Measurements from ENCODE around the gene MKNK1. TPM values are rescaled to one million over a fixed set of nuclear protein-coding genes. Genes with fewer than 3 reads are reported as not detected.

The MKNK1 gene
- total RNA-seq, 1 donor from 2014 or later, result 28.0 TPM

DNA sequence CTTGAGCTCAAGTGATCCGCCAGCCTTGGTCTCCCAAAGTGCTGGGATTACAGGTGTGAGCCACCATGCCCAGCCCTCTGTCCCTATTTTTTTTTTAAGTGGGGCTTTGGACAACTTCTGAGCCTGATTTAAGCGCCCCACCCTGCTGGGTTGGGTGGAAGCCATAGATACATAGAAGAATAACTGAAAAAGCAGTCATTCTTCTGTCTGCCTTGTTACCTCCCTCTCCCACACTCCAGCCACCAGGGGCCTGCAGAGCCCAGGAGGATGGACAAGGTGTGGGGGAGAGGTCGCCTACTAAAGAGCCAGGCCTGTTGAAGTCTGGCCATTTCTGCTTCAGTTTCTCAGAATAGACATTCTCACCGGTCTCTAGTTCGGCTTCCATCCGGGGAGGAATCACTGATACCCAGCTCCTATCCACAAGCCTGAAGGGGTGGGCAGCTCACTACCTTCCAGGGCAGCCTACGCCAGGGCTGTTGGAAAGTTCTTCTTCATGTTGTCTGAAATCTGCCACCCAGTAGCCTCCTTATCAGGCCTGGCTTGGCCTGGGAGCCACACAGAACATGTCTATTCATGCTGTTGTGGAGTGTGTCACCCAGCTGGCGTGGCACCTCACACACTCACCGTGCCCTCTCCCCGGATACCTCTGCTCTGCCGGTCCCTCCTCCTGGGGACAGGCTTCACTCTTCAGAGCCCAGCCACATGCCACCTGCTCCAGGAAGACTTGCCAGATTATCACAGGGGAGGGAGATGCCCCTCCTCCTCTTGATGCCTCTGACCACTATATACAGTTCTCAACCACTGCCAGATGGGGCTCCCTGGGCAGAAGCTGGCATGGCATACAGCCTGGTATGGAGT, 80.3 kb downstream of the MKNK1 start:
- Mint-ChIP-seq H3K9me3 (no peaks in the 10 kb centered on the region), H3K27ac (ENCODE audit: unreplicated experiment) (no peak overlapping the region), H3K4me3 (no peak overlapping the region), H3K27me3 (ENCODE audit: low read depth) (peaks cover 64% of the 10 kb centered on the region), H3K36me3 (ENCODE audit: low read depth) (no peaks in the 10 kb centered on the region), H3K4me1 (peaks cover 34% of the 10 kb centered on the region)
- TF ChIP-seq, protein P1, sequence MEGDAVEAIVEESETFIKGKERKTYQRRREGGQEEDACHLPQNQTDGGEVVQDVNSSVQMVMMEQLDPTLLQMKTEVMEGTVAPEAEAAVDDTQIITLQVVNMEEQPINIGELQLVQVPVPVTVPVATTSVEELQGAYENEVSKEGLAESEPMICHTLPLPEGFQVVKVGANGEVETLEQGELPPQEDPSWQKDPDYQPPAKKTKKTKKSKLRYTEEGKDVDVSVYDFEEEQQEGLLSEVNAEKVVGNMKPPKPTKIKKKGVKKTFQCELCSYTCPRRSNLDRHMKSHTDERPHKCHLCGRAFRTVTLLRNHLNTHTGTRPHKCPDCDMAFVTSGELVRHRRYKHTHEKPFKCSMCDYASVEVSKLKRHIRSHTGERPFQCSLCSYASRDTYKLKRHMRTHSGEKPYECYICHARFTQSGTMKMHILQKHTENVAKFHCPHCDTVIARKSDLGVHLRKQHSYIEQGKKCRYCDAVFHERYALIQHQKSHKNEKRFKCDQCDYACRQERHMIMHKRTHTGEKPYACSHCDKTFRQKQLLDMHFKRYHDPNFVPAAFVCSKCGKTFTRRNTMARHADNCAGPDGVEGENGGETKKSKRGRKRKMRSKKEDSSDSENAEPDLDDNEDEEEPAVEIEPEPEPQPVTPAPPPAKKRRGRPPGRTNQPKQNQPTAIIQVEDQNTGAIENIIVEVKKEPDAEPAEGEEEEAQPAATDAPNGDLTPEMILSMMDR (conservative IDR thresholded peaks at IDR 0.05), result no peak
- DNase-seq (ENCODE audit: low read depth, low spot score), result no peak

DNA sequence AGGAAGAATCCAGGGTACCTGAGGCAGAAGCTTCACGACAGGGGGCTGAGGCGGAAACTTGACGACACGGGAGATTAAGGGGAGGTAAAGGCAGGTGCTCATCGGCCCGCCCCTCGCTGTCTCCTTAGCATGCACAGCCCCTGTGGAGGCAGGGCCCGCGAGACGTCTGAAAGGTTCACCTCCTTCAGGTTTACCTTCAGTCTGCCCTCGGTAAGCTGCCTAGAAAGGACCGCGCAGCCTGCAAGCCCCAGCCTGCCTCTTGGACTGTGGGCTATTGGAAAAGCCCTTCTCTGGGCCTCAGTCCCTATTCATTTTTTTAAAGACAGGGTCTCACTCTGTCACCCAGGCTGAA, 81.1 kb downstream of the MKNK1 start:
- no peak overlapping the region for H3K4me3 Mint-ChIP-seq
- H3K27me3 Mint-ChIP-seq (ENCODE audit: low read depth), result peaks cover 63% of the 10 kb centered on the region
- H3K9me3 Mint-ChIP-seq, result no peaks in the 10 kb centered on the region
- H3K36me3 Mint-ChIP-seq (ENCODE audit: low read depth), result no peaks in the 10 kb centered on the region
- no peak for DNase-seq (ENCODE audit: low read depth, low spot score)
- peaks cover 30% of the 10 kb centered on the region for H3K4me1 Mint-ChIP-seq
- TF ChIP-seq, protein P1 (conservative IDR thresholded peaks at IDR 0.05), result no peak
- no peak overlapping the region for H3K27ac Mint-ChIP-seq (ENCODE audit: unreplicated experiment)

GRCh38 chr1:46522184-46522968, 81.7 kb downstream of the MKNK1 start:
- no peaks in the 10 kb centered on the region for H3K36me3 Mint-ChIP-seq (ENCODE audit: low read depth)
- peaks cover 63% of the 10 kb centered on the region for H3K27me3 Mint-ChIP-seq (ENCODE audit: low read depth)
- DNase-seq (ENCODE audit: low read depth, low spot score), result no peak
- H3K27ac Mint-ChIP-seq (ENCODE audit: unreplicated experiment), result no peak overlapping the region
- no peak overlapping the region for H3K4me3 Mint-ChIP-seq
- H3K9me3 Mint-ChIP-seq, result no peaks in the 10 kb centered on the region
- H3K4me1 Mint-ChIP-seq, result peaks cover 24% of the 10 kb centered on the region
- TF ChIP-seq, protein P1 (conservative IDR thresholded peaks at IDR 0.05), result no peak

DNA sequence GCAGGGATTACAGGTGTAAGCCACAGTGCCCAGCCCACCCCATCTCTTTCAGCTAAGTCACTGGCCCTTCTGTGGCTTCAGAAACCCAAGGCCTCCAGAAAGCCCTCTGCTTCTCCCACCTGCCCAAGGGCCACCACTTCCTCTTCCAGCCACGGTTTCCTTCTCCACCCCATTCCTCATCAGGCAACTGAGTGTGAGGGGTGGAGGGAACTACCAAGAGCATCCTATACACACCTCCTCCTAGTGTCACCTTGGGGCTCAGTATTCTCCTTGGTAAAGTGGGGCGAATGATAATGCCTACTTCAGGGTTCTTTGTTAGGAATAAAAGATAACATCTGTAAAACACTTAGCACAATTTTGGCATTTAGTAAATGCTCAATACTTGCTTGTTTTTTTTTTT, 82.7 kb downstream of the MKNK1 start:
- TF ChIP-seq, protein P1 (conservative IDR thresholded peaks at IDR 0.05), result no peak
- Mint-ChIP-seq H3K27ac (ENCODE audit: unreplicated experiment) (no peak overlapping the region), H3K27me3 (ENCODE audit: low read depth) (peaks cover 63% of the 10 kb centered on the region), H3K9me3 (no peaks in the 10 kb centered on the region), H3K4me3 (no peak overlapping the region), H3K4me1 (peaks cover 17% of the 10 kb centered on the region), H3K36me3 (ENCODE audit: low read depth) (no peaks in the 10 kb centered on the region)
- DNase-seq (ENCODE audit: low read depth, low spot score), result no peak

GRCh38 chr1:46520063-46520911, 83.8 kb downstream of the MKNK1 start:
- no peak for DNase-seq (ENCODE audit: low read depth, low spot score)
- Mint-ChIP-seq H3K4me3 (no peak overlapping the region), H3K4me1 (peaks cover 17% of the 10 kb centered on the region), H3K9me3 (no peaks in the 10 kb centered on the region), H3K36me3 (ENCODE audit: low read depth) (no peaks in the 10 kb centered on the region), H3K27ac (ENCODE audit: unreplicated experiment) (no peak overlapping the region), H3K27me3 (ENCODE audit: low read depth) (peaks cover 61% of the 10 kb centered on the region)
- TF ChIP-seq, protein P1 (conservative IDR thresholded peaks at IDR 0.05), result no peak

All from neural crest cell (in vitro differentiated cells).